GM12874 (cell line): ENCODE results near the gene PTRH2.

ENCODE experiments used
- TF ChIP-seq, protein P1 (sequence below): IDR thresholded peaks from 2 replicates; pipeline ENCODE4 v1.5.1; 2011; ENCODE audit warnings: low read depth, mild to moderate bottlenecking, control low read depth, low read length, moderate library complexity; ENCODE audit not compliant: insufficient read depth

Gene PTRH2

GRCh38 chr17:59748591-59748990, 41.4 kb upstream of the PTRH2 start:
- TF ChIP-seq, protein P1, sequence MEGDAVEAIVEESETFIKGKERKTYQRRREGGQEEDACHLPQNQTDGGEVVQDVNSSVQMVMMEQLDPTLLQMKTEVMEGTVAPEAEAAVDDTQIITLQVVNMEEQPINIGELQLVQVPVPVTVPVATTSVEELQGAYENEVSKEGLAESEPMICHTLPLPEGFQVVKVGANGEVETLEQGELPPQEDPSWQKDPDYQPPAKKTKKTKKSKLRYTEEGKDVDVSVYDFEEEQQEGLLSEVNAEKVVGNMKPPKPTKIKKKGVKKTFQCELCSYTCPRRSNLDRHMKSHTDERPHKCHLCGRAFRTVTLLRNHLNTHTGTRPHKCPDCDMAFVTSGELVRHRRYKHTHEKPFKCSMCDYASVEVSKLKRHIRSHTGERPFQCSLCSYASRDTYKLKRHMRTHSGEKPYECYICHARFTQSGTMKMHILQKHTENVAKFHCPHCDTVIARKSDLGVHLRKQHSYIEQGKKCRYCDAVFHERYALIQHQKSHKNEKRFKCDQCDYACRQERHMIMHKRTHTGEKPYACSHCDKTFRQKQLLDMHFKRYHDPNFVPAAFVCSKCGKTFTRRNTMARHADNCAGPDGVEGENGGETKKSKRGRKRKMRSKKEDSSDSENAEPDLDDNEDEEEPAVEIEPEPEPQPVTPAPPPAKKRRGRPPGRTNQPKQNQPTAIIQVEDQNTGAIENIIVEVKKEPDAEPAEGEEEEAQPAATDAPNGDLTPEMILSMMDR: no peak

DNA sequence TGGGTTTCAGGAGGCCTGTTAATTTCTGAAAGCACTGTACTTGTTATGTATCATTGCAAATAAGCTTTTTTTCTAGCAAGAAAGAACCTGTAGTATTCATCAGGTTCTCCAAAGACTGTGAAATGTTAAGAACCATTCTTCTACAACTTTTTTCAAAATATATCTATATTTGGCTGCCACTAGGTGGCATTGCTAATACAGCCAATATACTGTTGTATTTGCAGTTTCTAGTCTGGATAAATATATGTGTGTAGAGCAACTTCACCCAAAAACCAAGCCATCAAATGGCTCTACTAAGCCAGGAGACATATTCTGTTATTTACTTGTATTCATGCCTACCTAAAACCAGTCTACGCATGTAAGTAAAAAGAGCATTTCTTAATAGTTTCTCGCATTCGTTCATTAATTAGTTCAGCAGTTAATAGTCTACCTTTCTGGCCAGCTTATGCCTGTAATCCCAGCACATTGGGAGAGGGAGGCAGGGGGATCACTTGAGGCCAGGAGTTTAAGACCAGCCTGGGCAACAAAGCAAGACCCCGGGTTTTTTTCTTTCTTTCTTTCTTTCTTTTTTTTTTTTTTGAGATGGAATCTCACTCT, 39.7 kb upstream of the PTRH2 start:
- TF ChIP-seq, protein P1: peak; percentile 51

DNA sequence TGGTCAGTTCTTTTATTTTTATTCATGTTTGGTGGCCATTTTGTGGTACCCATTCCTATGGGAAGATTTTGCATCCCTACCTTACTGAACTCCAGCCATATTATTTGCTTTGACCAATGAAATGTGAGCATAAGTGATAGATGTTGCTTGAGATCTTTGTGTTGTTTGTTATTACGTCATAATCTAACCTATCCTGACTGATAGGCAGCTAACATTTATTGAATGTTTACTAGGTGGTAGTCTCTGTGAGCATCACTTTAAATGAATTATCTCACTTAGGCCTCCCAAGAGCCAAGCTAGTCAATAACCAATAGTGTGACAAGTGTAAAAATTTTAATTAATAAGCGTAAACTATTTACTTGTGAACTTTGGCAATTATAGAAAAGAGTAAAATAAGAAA, 37.8 kb upstream of the PTRH2 start:
- TF ChIP-seq, protein P1: no peak

GRCh38 chr17:59743842-59744241, 36.6 kb upstream of the PTRH2 start:
- TF ChIP-seq, protein P1: no peak

- TF ChIP-seq, protein P1: no peak
These were observed 30.1 kb upstream of the PTRH2 start for GRCh38 chr17:59737324-59737723.

DNA sequence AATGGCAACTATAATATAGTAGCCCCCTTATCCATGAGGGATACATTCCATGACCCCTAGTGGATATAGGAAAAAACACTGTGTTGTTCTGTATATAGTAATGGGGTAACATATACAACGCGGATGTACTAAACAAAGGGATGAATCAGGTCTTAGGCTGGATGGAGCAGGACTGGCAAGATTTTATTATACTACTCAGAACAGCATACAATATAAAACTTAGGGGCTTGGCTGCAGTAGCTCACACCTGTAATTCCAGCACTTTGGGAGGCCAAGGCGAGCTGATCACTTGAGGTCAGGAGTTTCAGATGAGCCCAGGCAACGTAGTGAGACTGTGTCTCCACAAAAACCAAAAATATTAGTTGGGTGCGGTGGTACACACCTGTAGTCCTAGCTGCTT, 27.0 kb upstream of the PTRH2 start:
- TF ChIP-seq, protein P1: no peak

DNA sequence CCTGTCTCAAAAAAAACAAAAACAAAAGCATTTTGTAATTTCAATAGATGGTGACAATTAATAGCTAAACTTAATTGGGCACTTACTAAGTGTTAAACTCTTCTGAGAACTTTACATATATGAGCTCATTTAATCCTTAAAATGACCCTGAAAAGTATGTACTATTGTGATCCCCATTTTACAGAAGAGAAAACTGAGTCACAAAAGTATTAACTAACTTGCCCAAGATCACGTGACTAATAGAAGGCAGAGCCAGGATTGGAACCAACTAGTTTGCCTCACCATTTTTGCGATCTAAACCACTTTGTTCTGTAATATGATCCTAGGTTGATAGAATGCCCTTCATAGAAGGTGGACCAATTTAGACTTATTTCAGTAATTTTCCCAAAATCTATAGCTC, 26.5 kb upstream of the PTRH2 start:
- TF ChIP-seq, protein P1: no peak
